SK-N-SH treated with all-trans-retinoic acid at 6 μM for 48 hours (cell line): ENCODE measurements around the gene HMGB4.

Source experiments
- ATAC-seq: fragments of 200-7000 bp; cut with Tn5 transposase; 3 replicates; pipeline ENCODE4 v1.9.1; 2020; ENCODE audit warnings: mild to moderate bottlenecking, moderate library complexity
- ARNTL ChIP-seq: fragments of 450-650 bp; formaldehyde crosslinking; IDR thresholded peaks from 2 replicates; pipeline ENCODE4 v1.5.0; 2020; ENCODE audit warnings: low read depth, mild to moderate bottlenecking, moderate library complexity, borderline replicate concordance
- BACH2 ChIP-seq: fragments of 250-450 bp; sonication (Bioruptor Pico); IDR thresholded peaks from 2 replicates; pipeline ENCODE4 v1.9.0; 2021; ENCODE audit warnings: mild to moderate bottlenecking, borderline replicate concordance
- CREB5 ChIP-seq: fragments of 250-450 bp; sonication (Bioruptor Pico); IDR thresholded peaks from 2 replicates; pipeline ENCODE4 v1.5.1; 2020; ENCODE audit warnings: low read depth, mild to moderate bottlenecking, moderate library complexity
- CSRNP3 ChIP-seq: fragments of 250-450 bp; sonication (Bioruptor Pico); IDR thresholded peaks from 2 replicates; pipeline ENCODE4 v1.5.1; 2021; ENCODE audit warnings: mild to moderate bottlenecking, moderate library complexity
- GLIS3 ChIP-seq: fragments of 250-450 bp; sonication (Bioruptor Pico); IDR thresholded peaks from 2 replicates; pipeline ENCODE4 v1.5.0; 2020; ENCODE audit warnings: mild to moderate bottlenecking, moderate library complexity
- OSR1 ChIP-seq: fragments of 250-450 bp; sonication (Bioruptor Pico); IDR thresholded peaks from 2 replicates; pipeline ENCODE4 v1.8.0; 2022; ENCODE audit warnings: moderate library complexity, mild to moderate bottlenecking, inconsistent platforms
- PATZ1 ChIP-seq: fragments of 250-450 bp; sonication (Bioruptor Pico); IDR thresholded peaks from 2 replicates; pipeline ENCODE4 v1.8.0; 2020; ENCODE audit warnings: mild to moderate bottlenecking, moderate library complexity, borderline replicate concordance
- POU6F1 ChIP-seq: fragments of 250-450 bp; sonication (Bioruptor Pico); IDR thresholded peaks from 2 replicates; pipeline ENCODE4 v1.8.0; 2021; ENCODE audit warnings: low read depth, mild to moderate bottlenecking, moderate library complexity, borderline replicate concordance
- PPARA ChIP-seq: fragments of 250-450 bp; sonication (Bioruptor Pico); IDR thresholded peaks from 2 replicates; pipeline ENCODE4 v1.5.0; 2020; ENCODE audit warnings: mild to moderate bottlenecking, borderline replicate concordance
- RARB ChIP-seq: fragments of 250-450 bp; sonication (Bioruptor Pico); IDR thresholded peaks from 2 replicates; pipeline ENCODE4 v1.8.0; 2021; ENCODE audit warnings: mild to moderate bottlenecking, moderate library complexity
- SNAI2 ChIP-seq: fragments of 250-450 bp; sonication (Bioruptor Pico); IDR thresholded peaks from 2 replicates; pipeline ENCODE4 v1.5.0; 2020; ENCODE audit warnings: mild to moderate bottlenecking, moderate library complexity
- TCF4 ChIP-seq: fragments of 250-450 bp; sonication (Bioruptor Pico); IDR thresholded peaks from 2 replicates; pipeline ENCODE4 v1.8.0; 2021; ENCODE audit warnings: mild to moderate bottlenecking, moderate library complexity, borderline replicate concordance
- TSHZ2 ChIP-seq: fragments of 250-450 bp; sonication (Bioruptor Pico); IDR thresholded peaks from 2 replicates; pipeline ENCODE4 v1.5.0; 2020; ENCODE audit warnings: mild to moderate bottlenecking, moderate library complexity
- ZFP3 ChIP-seq: fragments of 250-450 bp; sonication (Bioruptor Pico); IDR thresholded peaks from 2 replicates; pipeline ENCODE4 v1.5.0; 2020; ENCODE audit warnings: mild to moderate bottlenecking, moderate library complexity
- ZFP30 ChIP-seq: fragments of 450-650 bp; formaldehyde crosslinking; IDR thresholded peaks from 2 replicates; pipeline ENCODE4 v1.5.0; 2022; ENCODE audit warnings: mild to moderate bottlenecking, moderate library complexity
- ZNF565 ChIP-seq: fragments of 450-650 bp; formaldehyde crosslinking; conservative IDR thresholded peaks from 2 replicates; pipeline ENCODE4 v1.5.0; 2020; ENCODE audit warnings: low read depth, mild to moderate bottlenecking, moderate library complexity
- ZNF70 ChIP-seq: fragments of 450-650 bp; formaldehyde crosslinking; IDR thresholded peaks from 2 replicates; pipeline ENCODE4 v1.5.0; 2020; ENCODE audit warnings: mild to moderate bottlenecking, moderate library complexity
- ZNF8 ChIP-seq: fragments of 450-650 bp; formaldehyde crosslinking; IDR thresholded peaks from 2 replicates; pipeline ENCODE4 v1.5.0; 2020; ENCODE audit warnings: mild to moderate bottlenecking, moderate library complexity

Gene HMGB4

GRCh38 chr1:33893147-33893830 lies 29.4 kb downstream of the HMGB4 start (continued):
- no peak for TF ChIP-seq BACH2 (CRISPR knock-in tag)
- TF ChIP-seq POU6F1 (CRISPR knock-in tag) = no peak

- no peak for TF ChIP-seq TSHZ2 (CRISPR knock-in tag)
- no peak for TF ChIP-seq ZFP3 (CRISPR knock-in tag)
- no peak for TF ChIP-seq ZNF70 (CRISPR knock-in tag)
- TF ChIP-seq ARNTL = no peak
- TF ChIP-seq CSRNP3 (CRISPR knock-in tag) = no peak
- no peak for TF ChIP-seq ZNF8
- no peak for TF ChIP-seq SNAI2
- TF ChIP-seq GLIS3 (CRISPR knock-in tag) = no peak
- no peak for TF ChIP-seq OSR1 (CRISPR knock-in tag)
- TF ChIP-seq RARB (CRISPR knock-in tag) = no peak
- no peak for TF ChIP-seq PPARA (CRISPR knock-in tag)
- no peak for TF ChIP-seq CREB5 (CRISPR knock-in tag)
- TF ChIP-seq POU6F1 (CRISPR knock-in tag) = no peak
- no peak for TF ChIP-seq PATZ1
- no peak for TF ChIP-seq ZFP30 (CRISPR knock-in tag)
- TF ChIP-seq ZNF565 (CRISPR knock-in tag) = no peak
- no peak for ATAC-seq
Observed at GRCh38 chr1:33895396-33895795, 31.5 kb downstream of the HMGB4 start.

GRCh38 chr1:33895976-33896375 lies 32.1 kb downstream of the HMGB4 start:
- no peak for ATAC-seq
- no peak for TF ChIP-seq ZNF70 (CRISPR knock-in tag)
- TF ChIP-seq RARB (CRISPR knock-in tag) = no peak
- TF ChIP-seq CREB5 (CRISPR knock-in tag) = no peak
- TF ChIP-seq GLIS3 (CRISPR knock-in tag) = no peak
- TF ChIP-seq ARNTL = no peak
- no peak for TF ChIP-seq TCF4
- no peak for TF ChIP-seq POU6F1 (CRISPR knock-in tag)
- TF ChIP-seq TSHZ2 (CRISPR knock-in tag) = no peak
- TF ChIP-seq ZFP30 (CRISPR knock-in tag) = no peak
- no peak for TF ChIP-seq ZNF565 (CRISPR knock-in tag)
